ENCODE results near the gene BCCIP. TPM values are rescaled to one million over a fixed set of nuclear protein-coding genes. Genes with fewer than 3 reads are reported as not detected.

BCCIP gene
- total RNA-seq, 4 donors from 2014 or later, result 36.8 to 53.2 (median 46.3) TPM

GRCh38 chr10:125797994-125798662 lies 25.2 kb upstream of the BCCIP start:
- Histone ChIP-seq H3K36me3 (peaks cover 32 to 100% (median 67%) of the 10 kb centered on the region in 4 donors), H3K9me3 (no peaks in the 10 kb centered on the region), H3K4me3 (no peak overlapping the region), H3K4me1 (no peaks in the 10 kb centered on the region), H3K27ac (replicated peaks in 1 of 4) (no peak overlapping the region), H3K27me3 (no peaks in the 10 kb centered on the region)
- 69% methylated on average over 4 of the region's 5 CpGs for WGBS
- no peak for DNase-seq (ENCODE audit: extremely low spot score)
- TF ChIP-seq POLR2AphosphoS5 (IDR thresholded peaks at IDR 0.05) (no peak), CTCF (IDR thresholded peaks at IDR 0.05) (no peak), EP300 (IDR thresholded peaks at IDR 0.05) (no peak), POLR2A (IDR thresholded peaks at IDR 0.05; ENCODE audit: low read depth) (no peak)
- intact Hi-C loops (cut with DNase I), result no loop called here

GRCh38 chr10:125799451-125800182 lies 23.7 kb upstream of the BCCIP start:
- no peak for TF ChIP-seq CTCF (IDR thresholded peaks at IDR 0.05)
- no peak for TF ChIP-seq POLR2A (IDR thresholded peaks at IDR 0.05; ENCODE audit: low read depth)
- TF ChIP-seq POLR2AphosphoS5 (IDR thresholded peaks at IDR 0.05), result no peak
- TF ChIP-seq EP300 (IDR thresholded peaks at IDR 0.05), result no peak
- WGBS, result 99% methylated on average over 8 of the region's 8 CpGs

GRCh38 chr10:125801574-125801973 lies 21.8 kb upstream of the BCCIP start:
- intact Hi-C loops (cut with DNase I), result no loop called here
- peaks cover 26 to 100% (median 60%) of the 10 kb centered on the region in 4 donors for H3K36me3 ChIP-seq

More at GRCh38 chr10:125799451-125800182, 23.7 kb upstream of the BCCIP start:
- H3K27ac ChIP-seq (replicated peaks in 1 of 4), result no peak overlapping the region
- peaks cover 18 to 100% (median 59%) of the 10 kb centered on the region in 4 donors for H3K36me3 ChIP-seq
- H3K4me3 ChIP-seq, result no peak overlapping the region
- DNase-seq (ENCODE audit: extremely low spot score), result no peak
- intact Hi-C loops (cut with DNase I), result no loop called here
- no peaks in the 10 kb centered on the region for H3K9me3 ChIP-seq
- no peaks in the 10 kb centered on the region for H3K4me1 ChIP-seq
- H3K27me3 ChIP-seq, result no peaks in the 10 kb centered on the region

GRCh38 chr10:125802131-125802530 lies 21.2 kb upstream of the BCCIP start:
- TF ChIP-seq CTCF (IDR thresholded peaks at IDR 0.05), result no peak
- no peak for TF ChIP-seq POLR2AphosphoS5 (IDR thresholded peaks at IDR 0.05)
- no peak for TF ChIP-seq POLR2A (IDR thresholded peaks at IDR 0.05; ENCODE audit: low read depth)
- Histone ChIP-seq H3K27ac (replicated peaks in 1 of 4) (no peak overlapping the region), H3K4me1 (no peaks in the 10 kb centered on the region), H3K36me3 (peaks cover 31 to 100% (median 61%) of the 10 kb centered on the region in 4 donors), H3K4me3 (no peak overlapping the region), H3K9me3 (no peaks in the 10 kb centered on the region), H3K27me3 (no peaks in the 10 kb centered on the region)
- no peak for DNase-seq (ENCODE audit: extremely low spot score)
- WGBS, result 87% methylated on average over 5 of the region's 5 CpGs
- intact Hi-C loops (cut with DNase I), result no loop called here

More at GRCh38 chr10:125801574-125801973, 21.8 kb upstream of the BCCIP start:
- Histone ChIP-seq H3K9me3 (no peaks in the 10 kb centered on the region), H3K4me3 (no peak overlapping the region), H3K4me1 (no peaks in the 10 kb centered on the region), H3K27me3 (no peaks in the 10 kb centered on the region), H3K27ac (replicated peaks in 1 of 4) (no peak overlapping the region)
- no peak for DNase-seq (ENCODE audit: extremely low spot score)
- WGBS, result 80% methylated on average over 1 of the region's 1 CpG
- TF ChIP-seq POLR2A (IDR thresholded peaks at IDR 0.05; ENCODE audit: low read depth), result no peak
- TF ChIP-seq CTCF (IDR thresholded peaks at IDR 0.05), result no peak
- TF ChIP-seq POLR2AphosphoS5 (IDR thresholded peaks at IDR 0.05), result no peak
- TF ChIP-seq EP300 (IDR thresholded peaks at IDR 0.05), result no peak

Data from esophagus muscularis mucosa (tissue), 4 donors.